Stimulated activated CD4-positive, alpha-beta T cell treated with anti-CD3 and anti-CD28 coated beads, TNF-alpha, amount 100 ng/mL, for 24 hours (primary cell): ENCODE results near the gene KRT26.

Source experiments
- DNase-seq, 3 experiments: peaks; one replicate each; pipeline ENCODE4 v3.0.0-alpha.2; 2020; ENCODE audit warnings: low read depth in 3 of 3

KRT26 gene

GRCh38 chr17:40730970-40731369 lies 41.0 kb downstream of the KRT26 start:
- no peak for DNase-seq

GRCh38 chr17:40727447-40728231 lies 44.4 kb downstream of the KRT26 start:
- no peak for DNase-seq

GRCh38 chr17:40726919-40727318 lies 45.1 kb downstream of the KRT26 start:
- no peak for DNase-seq

- DNase-seq = no peak
Measured at GRCh38 chr17:40724656-40725055, 47.3 kb downstream of the KRT26 start.

- no peak for DNase-seq
Measured at GRCh38 chr17:40722241-40722640, 49.8 kb downstream of the KRT26 start.

- no peak for DNase-seq
Measured at GRCh38 chr17:40720899-40721298, 51.1 kb downstream of the KRT26 start.

GRCh38 chr17:40718930-40719329 lies 53.1 kb downstream of the KRT26 start:
- DNase-seq = no peak

- DNase-seq = no peak
Measured at GRCh38 chr17:40717776-40718175, 54.2 kb downstream of the KRT26 start.
